Lower leg skin (tissue), 3 donors: Measurements from ENCODE around the gene TFG.

ENCODE experiments used
- CTCF ChIP-seq, 3 donors: fragments of 450-650 bp; IDR thresholded peaks; one replicate each; pipeline ENCODE4 v1.5.1; 2016; ENCODE audit warnings: antibody characterized with exemption in 3 of 3, mild to moderate bottlenecking in 3 of 3, moderate library complexity in 2 of 3
- POLR2A ChIP-seq, 2 donors: fragments of 450-650 bp; IDR thresholded peaks; one replicate each; pipeline ENCODE4 v1.6.1; 2016 to 2017; ENCODE audit warnings: antibody characterized with exemption in 2 of 2, mild to moderate bottlenecking in 1 of 2, moderate library complexity in 1 of 2

- no peak for TF ChIP-seq CTCF (IDR thresholded peaks at IDR 0.05)
- no peak for TF ChIP-seq POLR2A (IDR thresholded peaks at IDR 0.05)
Observed at GRCh38 chr3:100754563-100755334, 45.5 kb downstream of the TFG start.
